HepG2 (cell line): ENCODE results near the gene GPR179. TPM values are rescaled to one million over a fixed set of nuclear protein-coding genes. Genes with fewer than 3 reads are reported as not detected.
A peak's percentile ranks its signal among the peaks of the same experiment; 100 is the strongest.

Experiments
- ATAC-seq: fragments of 200-7000 bp; cut with Tn5 transposase; 3 replicates; pipeline ENCODE4 v1.9.1; 2020; ENCODE audit warnings: mild to moderate bottlenecking, moderate library complexity
- BruUV-seq: library from RNA; stranded (reverse); fragments of 400-500 nt; replicated peaks from 2 replicates; lab custom pipeline; 2021; lab: Mats Ljungman, UMichigan
- CTCF ChIA-PET: fragments of 300-600 bp; formaldehyde crosslinking; extraction: SDS; loops from one replicate; lab custom pipeline; 2021; ENCODE audit warnings: low total read pairs, inconsistent platforms, low intra/inter-chr PET ratio; lab: Yijun Ruan, JAX
- POLR2A ChIA-PET: fragments of 350-600 bp; sonication (Branson Sonifier 250); formaldehyde crosslinking; loops from one replicate; lab custom pipeline; 2020; ENCODE audit warnings: antibody characterized with exemption, inconsistent platforms; lab: Yijun Ruan, JAX
- DNase-seq: peaks from one replicate; pipeline ENCODE4 v3.0.0-alpha.2; 2015; ENCODE audit warnings: low spot score
- FAIRE-seq: peaks from 3 replicates; lab custom pipeline; 2011; peaks lifted over from hg19 to GRCh38; lab: Jason Lieb, UNC
- H2AFZ ChIP-seq: one replicate; pipeline ENCODE4 v1.6.1; 2011; ENCODE audit warnings: low read length, inconsistent platforms
- H3K27ac ChIP-seq: fragments of 300-600 bp; 3 replicates; pipeline ENCODE4 v1.8.0; 2011; ENCODE audit warnings: mixed run types, mild to moderate bottlenecking, mixed read lengths, low read length, inconsistent platforms; ENCODE audit not compliant: insufficient read depth; ENCODE audit errors: extremely low read length
- H3K27me3 ChIP-seq, 2 experiments: fragments of 200-600 bp in 1 of 2; 2 replicates in 1 of 2; 3 replicates in 1 of 2; pipeline versions ENCODE4 v1.6.0 to v1.8.0; 2011; ENCODE audit warnings: low read length in 2 of 2, mild to moderate bottlenecking in 2 of 2, moderate library complexity in 2 of 2, inconsistent platforms in 1 of 2; ENCODE audit not compliant: insufficient read depth in 2 of 2, control insufficient read depth in 1 of 2
- H3K36me3 ChIP-seq, 2 experiments: fragments of 200-600 bp in 1 of 2; replicated peaks in 1 of 2; 2 replicates in 1 of 2; 3 replicates in 1 of 2; pipeline versions ENCODE4 v1.5.1 to v1.8.0; 2011; ENCODE audit warnings: low read length in 2 of 2, inconsistent platforms in 1 of 2; ENCODE audit not compliant: insufficient read depth in 2 of 2, control insufficient read depth in 1 of 2
- H3K4me1 ChIP-seq: 2 replicates; pipeline ENCODE4 v1.5.1; 2012; ENCODE audit warnings: low read length, inconsistent platforms; ENCODE audit not compliant: insufficient read depth
- H3K4me2 ChIP-seq: 2 replicates; pipeline ENCODE4 v1.6.0; 2011; ENCODE audit warnings: low read depth, low read length, inconsistent platforms
- H3K4me3 ChIP-seq, 3 experiments: fragments of 200-600 bp in 1 of 3; sonication (generic), shearing (Covaris generic) in 1 of 3; replicated peaks in 1 of 3; 2 replicates each; pipeline ENCODE4 v1.5.1; 2011 to 2016; ENCODE audit warnings: low read length in 3 of 3, inconsistent platforms in 2 of 3, low read depth in 2 of 3, mild to moderate bottlenecking in 2 of 3, control low read depth in 1 of 3, mixed read lengths in 1 of 3; ENCODE audit not compliant: insufficient read depth in 1 of 3
- H3K79me2 ChIP-seq: one replicate; pipeline ENCODE4 v1.6.1; 2011; ENCODE audit warnings: low read length, inconsistent platforms; ENCODE audit not compliant: insufficient read depth
- H3K9ac ChIP-seq: 2 replicates; pipeline ENCODE4 v1.6.0; 2011; ENCODE audit warnings: mild to moderate bottlenecking, low read depth, low read length, inconsistent platforms; ENCODE audit not compliant: insufficient read depth
- H3K9me3 ChIP-seq: 2 replicates; pipeline ENCODE4 v1.5.1; 2012; ENCODE audit warnings: mild to moderate bottlenecking, low read length
- H4K20me1 ChIP-seq: 2 replicates; pipeline ENCODE4 v1.6.0; 2011; ENCODE audit warnings: inconsistent platforms, mild to moderate bottlenecking, low read length, moderate library complexity; ENCODE audit not compliant: insufficient read depth
- BRD4 ChIP-seq: sonication (generic); formaldehyde crosslinking; IDR thresholded peaks from 2 replicates; pipeline ENCODE4 v1.4.0; 2020; ENCODE audit warnings: missing genetic modification reagents
- IKZF1 ChIP-seq: fragments of 450-650 bp; IDR thresholded peaks from 2 replicates; pipeline ENCODE4 v1.7.1; 2016
- MBD4 ChIP-seq: IDR thresholded peaks from 2 replicates; pipeline ENCODE4 v1.6.1; 2012; ENCODE audit warnings: low read length, inconsistent platforms, borderline replicate concordance
- ZFP36 ChIP-seq: fragments of 150-350 bp; IDR thresholded peaks from 2 replicates; pipeline ENCODE4 v1.6.1; 2018; ENCODE audit warnings: borderline replicate concordance, low read length, low read depth; ENCODE audit not compliant: partially characterized antibody
- ZSCAN29 ChIP-seq: sonication (generic); formaldehyde crosslinking; conservative IDR thresholded peaks from 2 replicates; pipeline ENCODE4 v1.4.0; 2020; ENCODE audit warnings: mild to moderate bottlenecking, missing genetic modification reagents
- WGBS: methylation state at CpG from one replicate; pipeline ENCODE4 v1.1.6; 2017; ENCODE audit warnings: low lambda C conversion rate; 5-methylcytosine and 5-hydroxymethylcytosine counted together
- in situ Hi-C: cut with HindIII; loops from 2 replicates; pipeline ENCODE4 v1.10.0; 2017; ENCODE audit warnings: low pct_unique_long_range_greater_than_20kb; ENCODE audit not compliant: extremely low pct_ligation_motif_present
- intact Hi-C: fragments of 100-400 bp; cut with micrococcal nuclease; formaldehyde crosslinking; loops from one replicate; pipeline ENCODE4 v1.10.0; 2022; ENCODE audit not compliant: unreplicated experiment
- polyA plus RNA-seq, 8 experiments: library from polyadenylated mRNA; depleted of rRNA in 3 of 8; stranded (reverse) in 7 of 8; unstranded in 1 of 8; fragments of >200 nt; fragmentation: Illumina TruSeq in 4 of 8; extraction: Trizol in 4 of 8; gene quantifications; 2 replicates each; pipeline versions ENCODE4 v1.2.1 to v1.2.3, GENCODE V29; 2011 to 2016; ENCODE audit warnings: low read depth in 4 of 8, missing spikeins in 1 of 8, mixed read lengths in 1 of 8; ENCODE audit not compliant: insufficient read depth in 1 of 8
- total RNA-seq, 5 experiments: library from RNA; depleted of rRNA; stranded (reverse); fragments of >200 nt; fragmentation: Illumina TruSeq; extraction: Trizol; gene quantifications; 2 replicates each; pipeline ENCODE4 v1.2.3, GENCODE V29; 2016; ENCODE audit warnings: low read depth in 1 of 5

GPR179 gene
- total and polyA plus RNA-seq, 2 of the 13 experiments (the other 11 are each of a cell fraction or from before 2014, with no cell fraction given): 0.03 TPM; not detected in 1

DNA sequence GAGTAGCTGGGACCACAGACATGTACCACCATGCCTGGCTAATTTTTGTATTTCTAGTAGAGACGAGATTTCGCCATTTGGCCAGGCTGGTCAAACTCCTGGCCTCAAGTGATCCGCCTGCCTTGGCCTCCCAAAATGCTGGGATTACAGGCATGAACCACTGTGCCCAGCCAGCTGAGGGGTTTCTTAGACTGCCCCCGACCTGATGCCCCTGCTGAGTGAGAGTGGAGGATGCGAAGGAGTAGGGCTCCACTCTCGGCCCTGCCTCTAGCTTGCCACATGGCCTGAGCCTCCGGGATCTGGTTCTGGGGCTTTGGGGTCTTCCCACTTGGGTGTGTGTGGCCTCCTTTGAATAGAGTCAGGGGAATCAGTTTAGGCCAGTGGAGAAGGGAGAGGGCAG, 11.0 kb downstream of the GPR179 start:
- CTCF ChIA-PET: interaction anchor here (2.2 kb wide), 1 partner anchor 82 kb away, joined by 9 read pairs; no protein-coding TSS in a partner anchor
- no peak for ATAC-seq
- intact Hi-C loops: no loop called here
- TF ChIP-seq BRD4 (CRISPR knock-in tag) (no peak), IKZF1 (no peak), ZFP36 (no peak), MBD4 (no peak)
- TF ChIP-seq, all 625 proteins: peak for 0
- H4K20me1 ChIP-seq: no peaks in the 10 kb centered on the region
- H3K27me3 ChIP-seq: peaks cover 34 to 85% of the 10 kb centered on the region in 2 experiments
- no TSS peak for BruUV-seq
- no peak overlapping the region for H3K9ac ChIP-seq
- H3K79me2 ChIP-seq: no peaks in the 10 kb centered on the region
- no peaks in the 10 kb centered on the region for H3K4me1 ChIP-seq
- no peak overlapping the region for H3K4me2 ChIP-seq
- no peaks in the 10 kb centered on the region for H3K9me3 ChIP-seq
- 25% methylated on average over 7 of the region's 7 CpGs for WGBS
- in situ Hi-C loops: no loop called here
- H2AFZ ChIP-seq: no peak overlapping the region
- FAIRE-seq: no peak
- no peak overlapping the region for H3K4me3 ChIP-seq
- POLR2A ChIA-PET: no interaction called here
- no peak for DNase-seq
- H3K36me3 ChIP-seq: no peaks in the 10 kb centered on the region
- no peak overlapping the region for H3K27ac ChIP-seq

DNA sequence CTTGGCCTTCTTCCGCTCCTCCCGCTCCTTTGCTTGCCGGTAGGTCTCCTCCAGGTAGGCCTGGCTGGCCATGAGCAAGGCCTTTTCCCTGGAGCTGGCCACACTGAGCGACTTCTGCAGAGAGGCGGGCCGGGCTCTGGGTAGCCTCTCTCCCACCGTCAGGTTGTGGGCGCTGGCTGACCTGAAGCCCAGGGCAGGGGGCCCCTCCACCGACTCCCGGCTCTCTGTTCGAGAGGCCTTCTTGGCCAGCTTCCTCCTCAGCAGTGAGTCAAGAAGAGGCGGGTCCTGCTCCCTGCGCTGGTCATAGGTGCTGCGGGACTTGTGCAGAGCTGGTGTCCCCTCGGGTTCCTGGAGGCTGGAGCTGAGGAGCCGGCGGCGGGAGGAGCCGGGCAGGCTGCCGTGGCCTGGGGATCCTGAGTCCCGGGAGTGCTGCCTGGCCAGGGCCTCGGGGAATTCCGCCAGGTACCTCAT, 12.8 kb downstream of the GPR179 start:
- peaks cover 26 to 68% of the 10 kb centered on the region in 2 experiments for H3K27me3 ChIP-seq
- no peaks in the 10 kb centered on the region for H3K79me2 ChIP-seq
- no peaks in the 10 kb centered on the region for H4K20me1 ChIP-seq
- FAIRE-seq: no peak
- H3K9me3 ChIP-seq: no peaks in the 10 kb centered on the region
- TF ChIP-seq ZSCAN29: no peak
- DNase-seq: no peak
- in situ Hi-C loops: no loop called here
- H3K4me1 ChIP-seq: no peaks in the 10 kb centered on the region
- intact Hi-C loops: no loop called here
- no peak overlapping the region for H3K4me2 ChIP-seq
- no peak overlapping the region for H2AFZ ChIP-seq
- CTCF ChIA-PET: no interaction called here
- ATAC-seq: peak; percentile 5
- BruUV-seq: no TSS peak
- no peak overlapping the region for H3K4me3 ChIP-seq
- WGBS: 45% methylated on average over 19 of the region's 23 CpGs
- POLR2A ChIA-PET: interaction anchor here (1.5 to 1.8 kb wide), 3 partner anchors 9 to 84 kb away, joined by 5 to 8 read pairs (median 5); no protein-coding TSS in a partner anchor
- no peak overlapping the region for H3K27ac ChIP-seq
- no peak overlapping the region for H3K9ac ChIP-seq
- H3K36me3 ChIP-seq: no peaks in the 10 kb centered on the region
